ENCODE results near the gene CERCAM.
A peak's percentile ranks its signal among the peaks of the same experiment; 100 is the strongest.

Gene CERCAM

DNA sequence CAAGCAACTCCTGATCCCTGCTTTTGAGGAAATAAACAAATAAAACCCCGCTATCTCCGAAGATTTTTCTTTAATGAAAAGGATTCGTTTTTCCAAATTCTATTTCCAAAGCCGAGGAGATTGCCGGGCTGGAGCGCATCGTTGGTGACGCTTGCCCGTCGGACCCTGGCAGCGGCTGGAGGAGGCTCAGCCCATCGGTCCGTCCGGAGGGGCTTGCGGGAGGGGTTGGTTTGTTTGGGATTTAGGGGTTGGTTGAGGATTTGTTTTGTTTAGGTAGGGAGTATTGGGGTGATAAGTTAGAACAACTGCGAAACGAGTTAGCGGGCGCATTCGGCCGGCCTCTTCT lies 28.7 kb upstream of the CERCAM start:
- Mint-ChIP-seq H3K36me3 (ENCODE audit: low read depth) (peaks cover 28% of the 10 kb centered on the region), H3K27ac (no peak overlapping the region)

DNA sequence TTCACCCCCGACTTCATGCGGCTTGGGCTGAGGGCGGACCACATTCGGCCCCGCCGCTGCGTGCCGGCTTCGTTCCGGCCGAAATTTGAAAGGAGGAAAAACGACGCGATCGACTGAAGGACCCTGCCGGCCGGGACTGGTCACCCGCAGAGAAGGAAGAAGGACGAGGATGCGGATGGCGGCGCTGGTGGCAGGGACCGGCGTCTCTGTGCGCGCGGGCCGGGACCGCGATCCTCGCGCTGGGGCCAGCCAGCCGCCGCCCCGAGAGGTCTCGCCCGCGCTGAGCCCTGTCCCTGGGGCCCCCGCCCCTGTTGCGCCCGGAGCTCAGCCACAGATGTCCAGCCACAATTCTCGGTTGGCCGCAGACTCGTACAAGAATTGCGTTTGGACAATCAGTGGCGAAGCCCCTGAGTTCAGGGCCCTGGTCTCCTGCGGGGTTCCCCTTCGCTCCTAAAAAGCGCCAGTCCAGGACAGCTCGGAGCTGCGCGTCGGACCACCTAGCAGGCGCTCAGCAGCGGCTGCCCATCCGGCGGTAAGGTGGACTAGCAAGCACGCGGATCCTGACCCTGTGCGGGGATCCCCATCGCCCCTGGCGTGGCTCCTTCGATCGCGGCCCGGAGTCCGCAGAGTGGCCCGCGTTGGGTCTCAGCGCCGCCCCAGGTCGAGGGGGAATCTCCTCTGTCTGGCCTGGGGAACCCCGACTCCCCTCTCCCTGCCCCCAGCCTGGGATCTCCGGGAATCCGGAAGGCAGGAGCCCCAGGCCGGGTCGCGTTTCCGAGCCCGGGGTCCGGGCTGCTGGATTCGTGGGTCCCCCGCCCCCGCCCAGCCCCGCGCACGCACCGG lies 28.1 kb upstream of the CERCAM start:
- peaks cover 76% of the 10 kb centered on the region for H3K27me3 Mint-ChIP-seq (ENCODE audit: low read depth, poor library complexity)
- H3K36me3 Mint-ChIP-seq (ENCODE audit: low read depth): peaks cover 25% of the 10 kb centered on the region
- peak overlapping the region; percentile 82 for H3K4me3 Mint-ChIP-seq
- DNase-seq: peak; percentile 55
- no peak overlapping the region for H3K27ac Mint-ChIP-seq
- H3K9me3 Mint-ChIP-seq: no peaks in the 10 kb centered on the region
- H3K4me1 Mint-ChIP-seq: peaks cover 45% of the 10 kb centered on the region
- TF ChIP-seq, protein P1, sequence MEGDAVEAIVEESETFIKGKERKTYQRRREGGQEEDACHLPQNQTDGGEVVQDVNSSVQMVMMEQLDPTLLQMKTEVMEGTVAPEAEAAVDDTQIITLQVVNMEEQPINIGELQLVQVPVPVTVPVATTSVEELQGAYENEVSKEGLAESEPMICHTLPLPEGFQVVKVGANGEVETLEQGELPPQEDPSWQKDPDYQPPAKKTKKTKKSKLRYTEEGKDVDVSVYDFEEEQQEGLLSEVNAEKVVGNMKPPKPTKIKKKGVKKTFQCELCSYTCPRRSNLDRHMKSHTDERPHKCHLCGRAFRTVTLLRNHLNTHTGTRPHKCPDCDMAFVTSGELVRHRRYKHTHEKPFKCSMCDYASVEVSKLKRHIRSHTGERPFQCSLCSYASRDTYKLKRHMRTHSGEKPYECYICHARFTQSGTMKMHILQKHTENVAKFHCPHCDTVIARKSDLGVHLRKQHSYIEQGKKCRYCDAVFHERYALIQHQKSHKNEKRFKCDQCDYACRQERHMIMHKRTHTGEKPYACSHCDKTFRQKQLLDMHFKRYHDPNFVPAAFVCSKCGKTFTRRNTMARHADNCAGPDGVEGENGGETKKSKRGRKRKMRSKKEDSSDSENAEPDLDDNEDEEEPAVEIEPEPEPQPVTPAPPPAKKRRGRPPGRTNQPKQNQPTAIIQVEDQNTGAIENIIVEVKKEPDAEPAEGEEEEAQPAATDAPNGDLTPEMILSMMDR (IDR thresholded peaks at IDR 0.05): no peak

More for the DNA sequence above, 28.7 kb upstream of the CERCAM start:
- Mint-ChIP-seq H3K27me3 (ENCODE audit: low read depth, poor library complexity) (peaks cover 70% of the 10 kb centered on the region), H3K9me3 (no peaks in the 10 kb centered on the region), H3K4me3 (peak overlapping the region; percentile 82), H3K4me1 (peaks cover 39% of the 10 kb centered on the region)
- TF ChIP-seq, protein P1 (IDR thresholded peaks at IDR 0.05): no peak
- no peak for DNase-seq

GRCh38 chr9:128393145-128393775 lies 27.4 kb upstream of the CERCAM start:
- DNase-seq: peak; percentile 74
- Mint-ChIP-seq H3K27ac (no peak overlapping the region), H3K36me3 (ENCODE audit: low read depth) (peaks cover 18% of the 10 kb centered on the region), H3K4me3 (peak overlapping the region; percentile 68), H3K9me3 (no peaks in the 10 kb centered on the region), H3K4me1 (peaks cover 44% of the 10 kb centered on the region), H3K27me3 (ENCODE audit: low read depth, poor library complexity) (peaks cover 83% of the 10 kb centered on the region)
- TF ChIP-seq, protein P1 (IDR thresholded peaks at IDR 0.05): no peak

DNA sequence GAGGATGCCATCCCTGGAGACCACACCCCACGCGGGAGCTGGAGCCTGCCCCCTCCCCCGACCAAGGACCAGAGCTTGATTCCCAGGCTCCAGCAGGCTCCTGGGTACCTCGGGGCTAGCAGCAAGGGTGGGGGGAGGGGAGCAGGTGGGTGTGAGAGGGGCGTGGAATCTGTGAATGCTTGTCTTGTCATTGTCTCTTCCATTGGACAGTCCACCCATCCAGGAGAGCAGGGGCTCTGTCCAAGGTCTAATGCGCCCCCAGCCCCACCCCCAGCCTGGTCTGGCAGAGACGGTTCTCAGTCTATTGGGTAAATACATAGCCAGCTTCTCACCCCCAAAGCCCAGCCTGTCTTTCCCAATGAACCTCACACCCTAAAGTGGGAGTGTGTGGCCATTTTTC lies 26.7 kb upstream of the CERCAM start:
- Mint-ChIP-seq H3K9me3 (no peaks in the 10 kb centered on the region), H3K27me3 (ENCODE audit: low read depth, poor library complexity) (peaks cover 91% of the 10 kb centered on the region), H3K4me1 (peaks cover 41% of the 10 kb centered on the region), H3K36me3 (ENCODE audit: low read depth) (peaks cover 16% of the 10 kb centered on the region), H3K27ac (no peak overlapping the region), H3K4me3 (peak overlapping the region; percentile 69)
- TF ChIP-seq, protein P1 (IDR thresholded peaks at IDR 0.05): no peak
- DNase-seq: no peak

GRCh38 chr9:128394379-128395168 lies 26.1 kb upstream of the CERCAM start:
- TF ChIP-seq, protein P1 (IDR thresholded peaks at IDR 0.05): no peak
- Mint-ChIP-seq H3K9me3 (no peaks in the 10 kb centered on the region), H3K36me3 (ENCODE audit: low read depth) (peaks cover 10% of the 10 kb centered on the region), H3K4me1 (peaks cover 35% of the 10 kb centered on the region), H3K27ac (no peak overlapping the region), H3K4me3 (peak overlapping the region; percentile 69), H3K27me3 (ENCODE audit: low read depth, poor library complexity) (peaks cover 95% of the 10 kb centered on the region)
- no peak for DNase-seq

Measured in nephron progenitor cell (in vitro differentiated cells).